Brain pericyte (primary cell): ENCODE data around the gene TRAPPC10.

Experiments
- DNase-seq: peaks from one replicate; pipeline ENCODE4 v3.0.0-alpha.2; 2012; ENCODE audit warnings: low read depth, low spot score

Gene TRAPPC10

GRCh38 chr21:44064852-44065403 is 52.8 kb downstream of the TRAPPC10 start:
- no peak for DNase-seq

- no peak for DNase-seq
Measured at GRCh38 chr21:44065428-44065827, 53.3 kb downstream of the TRAPPC10 start.

- no peak for DNase-seq
Measured at GRCh38 chr21:44066116-44066515, 54.0 kb downstream of the TRAPPC10 start.

GRCh38 chr21:44067011-44067839 is 55.1 kb downstream of the TRAPPC10 start:
- DNase-seq: no peak

- no peak for DNase-seq
Measured at GRCh38 chr21:44070391-44070790, 58.3 kb downstream of the TRAPPC10 start.

- no peak for DNase-seq
Measured at GRCh38 chr21:44071359-44072104, 59.4 kb downstream of the TRAPPC10 start.

- DNase-seq: no peak
Measured at GRCh38 chr21:44072111-44072510, 60.0 kb downstream of the TRAPPC10 start.

GRCh38 chr21:44074315-44074958 is 62.3 kb downstream of the TRAPPC10 start:
- DNase-seq: no peak

- no peak for DNase-seq
Measured at GRCh38 chr21:44076316-44076715, 64.2 kb downstream of the TRAPPC10 start.

- DNase-seq: no peak
Measured at GRCh38 chr21:44078411-44078981, 66.4 kb downstream of the TRAPPC10 start.

GRCh38 chr21:44079446-44079845 is 67.3 kb downstream of the TRAPPC10 start:
- DNase-seq: no peak

- no peak for DNase-seq
Measured at GRCh38 chr21:44079846-44080245, 67.7 kb downstream of the TRAPPC10 start.

GRCh38 chr21:44082648-44083440 is 70.7 kb downstream of the TRAPPC10 start:
- DNase-seq: no peak

GRCh38 chr21:44083631-44084291 is 71.7 kb downstream of the TRAPPC10 start:
- DNase-seq: no peak

- no peak for DNase-seq
Measured at GRCh38 chr21:44084496-44085241, 72.6 kb downstream of the TRAPPC10 start.

- no peak for DNase-seq
Measured at GRCh38 chr21:44085491-44086321, 73.6 kb downstream of the TRAPPC10 start.

- no peak for DNase-seq
Measured at GRCh38 chr21:44086636-44087425, 74.7 kb downstream of the TRAPPC10 start.
